Gastroesophageal sphincter (tissue), 4 donors: ENCODE data around the gene PSMB11. TPM values are rescaled to one million over a fixed set of nuclear protein-coding genes. Genes with fewer than 3 reads are reported as not detected.
"Not testable (repeated sequence)": the region's sequence is repeated elsewhere in the genome, so short reads cannot be mapped to it uniquely, and the experiment has no call there.

ENCODE experiments used
- ATAC-seq: fragments of 150-250 bp; one replicate; pipeline ENCODE4 v1.9.1; 2016; ENCODE audit warnings: mild to moderate bottlenecking, moderate library complexity
- H3K27ac ChIP-seq, 4 donors: fragments of 200-600 bp; sonication (generic) in 3 of 4; 1 replicate in 3 of 4; 2 replicates in 1 of 4; pipeline ENCODE4 v1.5.1; 2016 to 2019
- H3K27me3 ChIP-seq: fragments of 200-600 bp; sonication (generic); one replicate; pipeline ENCODE4 v1.5.1; 2019
- H3K36me3 ChIP-seq, 2 donors: fragments of 200-600 bp; sonication (generic); one replicate each; pipeline ENCODE4 v1.5.1; 2019; ENCODE audit warnings: control low read depth in 1 of 2
- H3K4me1 ChIP-seq, 3 donors: fragments of 200-600 bp; sonication (generic); 1 replicate in 2 of 3; 2 replicates in 1 of 3; pipeline ENCODE4 v1.5.1; 2016 to 2019; ENCODE audit warnings: control low read depth in 2 of 3
- H3K4me3 ChIP-seq, 2 donors: fragments of 200-600 bp; sonication (generic); one replicate each; pipeline ENCODE4 v1.5.1; 2019; ENCODE audit warnings: mild to moderate bottlenecking in 1 of 2, moderate library complexity in 1 of 2
- H3K9me3 ChIP-seq, 3 donors: fragments of 200-600 bp; sonication (generic); one replicate each; pipeline ENCODE4 v1.5.1; 2017 to 2019; ENCODE audit warnings: control low read depth in 2 of 3
- CTCF ChIP-seq, 4 experiments: fragments of 200-600 bp in 2 of 4; fragments of 450-650 bp in 2 of 4; sonication (generic) in 1 of 4; IDR thresholded peaks; one replicate each; pipeline ENCODE4 v1.5.1; 2017 to 2019; ENCODE audit warnings: antibody characterized with exemption in 4 of 4, mild to moderate bottlenecking in 2 of 4, moderate library complexity in 2 of 4
- EP300 ChIP-seq: sonication (generic); formaldehyde crosslinking; IDR thresholded peaks from one replicate; pipeline ENCODE4 v1.6.1; 2017; ENCODE audit warnings: antibody characterized with exemption, mild to moderate bottlenecking
- POLR2A ChIP-seq, 2 donors: fragments of 450-650 bp; IDR thresholded peaks; one replicate each; pipeline ENCODE4 v1.6.1; 2017; ENCODE audit warnings: antibody characterized with exemption in 2 of 2, mild to moderate bottlenecking in 2 of 2, moderate library complexity in 1 of 2
- POLR2AphosphoS5 ChIP-seq: sonication (generic); formaldehyde crosslinking; IDR thresholded peaks from one replicate; pipeline ENCODE4 v1.6.1; 2017; ENCODE audit warnings: antibody characterized with exemption
- WGBS, 2 donors: methylation state at CpG; one replicate each; pipeline ENCODE4 v1.1.5; 2018; ENCODE audit warnings: low coverage in 1 of 2; 5-methylcytosine and 5-hydroxymethylcytosine counted together
- total RNA-seq, 4 donors: library from RNA; depleted of rRNA; stranded (reverse); fragments of >200 nt; gene quantifications; one replicate each; pipeline ENCODE4 v1.1.0, GENCODE V29; 2016

PSMB11 gene
- total RNA-seq, 4 donors from 2014 or later, result 0.27 TPM; not detected in 3

- no peak for ATAC-seq
- Histone ChIP-seq H3K9me3 (no peaks in the 10 kb centered on the region), H3K27ac (no peak overlapping the region), H3K27me3 (no peaks in the 10 kb centered on the region), H3K4me3 (no peak overlapping the region), H3K36me3 (no peaks in the 10 kb centered on the region), H3K4me1 (peaks cover 0 to 26% (median 6%) of the 10 kb centered on the region in 3 donors)
- 29 to 32% methylated on average over 3 of the region's 3 CpGs for WGBS, 2 donors
- TF ChIP-seq POLR2A (IDR thresholded peaks at IDR 0.05), result no peak
Observed at GRCh38 chr14:23008831-23009230, 33.2 kb upstream of the PSMB11 start.

- Histone ChIP-seq H3K4me3 (peak overlapping the region; percentile 56 to 58), H3K27me3 (no peaks in the 10 kb centered on the region), H3K4me1 (peaks cover 0 to 26% (median 6%) of the 10 kb centered on the region in 3 donors), H3K9me3 (no peaks in the 10 kb centered on the region), H3K36me3 (no peaks in the 10 kb centered on the region), H3K27ac (peak overlapping the region; percentile 72 to 90 (median 84))
- TF ChIP-seq POLR2A (IDR thresholded peaks at IDR 0.05), result no peak
- no peak for TF ChIP-seq EP300
- no peak for TF ChIP-seq CTCF (IDR thresholded peaks at IDR 0.05)
- TF ChIP-seq POLR2AphosphoS5, result no peak
- no peak for ATAC-seq
- 14 to 19% methylated on average over 6 to 8 of the region's 8 CpGs for WGBS, 2 donors
Observed at GRCh38 chr14:23009483-23009938, 32.5 kb upstream of the PSMB11 start.

- Histone ChIP-seq H3K27me3 (no peaks in the 10 kb centered on the region), H3K36me3 (no peaks in the 10 kb centered on the region), H3K4me1 (peaks cover 0 to 26% (median 6%) of the 10 kb centered on the region in 3 donors), H3K4me3 (peak within 1 kb of the TSS; percentile 56 to 58), H3K27ac (peak within 1 kb of the TSS; percentile 72 to 90 (median 84)), H3K9me3 (no peaks in the 10 kb centered on the region)
- TF ChIP-seq POLR2A (IDR thresholded peaks at IDR 0.05), result no peak
- no peak for TF ChIP-seq CTCF (IDR thresholded peaks at IDR 0.05)
- TF ChIP-seq POLR2AphosphoS5, result no peak
- no peak for TF ChIP-seq EP300
- 3 to 4% methylated on average over 26 to 32 of the region's 40 CpGs for WGBS, 2 donors
- ATAC-seq, result peak; percentile 48
Observed at GRCh38 chr14:23009939-23010726, 31.9 kb upstream of the PSMB11 start, which contains the start of gene C14orf93. TSS of gene C14orf93 (minus strand) at chr14:23010143. CDS start at chr14:22999023, 11,120 bp downstream.

- Histone ChIP-seq H3K36me3 (no peaks in the 10 kb centered on the region), H3K27me3 (no peaks in the 10 kb centered on the region), H3K27ac (no peak overlapping the region), H3K4me3 (no peak overlapping the region), H3K9me3 (no peaks in the 10 kb centered on the region), H3K4me1 (peaks cover 0 to 12% (median 0%) of the 10 kb centered on the region in 3 donors)
- ATAC-seq, result no peak
- 60 to 89% methylated on average over 3 to 5 of the region's 6 CpGs for WGBS, 2 donors
- TF ChIP-seq CTCF (IDR thresholded peaks at IDR 0.05) (no peak), POLR2AphosphoS5 (no peak), EP300 (no peak), POLR2A (IDR thresholded peaks at IDR 0.05) (no peak)
Observed at GRCh38 chr14:23013054-23013748, 28.8 kb upstream of the PSMB11 start.

GRCh38 chr14:23013749-23014054, 28.3 kb upstream of the PSMB11 start:
- H3K36me3 ChIP-seq, H3K9me3 ChIP-seq, H3K27me3 ChIP-seq, H3K4me3 ChIP-seq, ATAC-seq, H3K27ac ChIP-seq: not testable (repeated sequence)
- peaks cover 0 to 12% (median 0%) of the 10 kb centered on the region in 3 donors for H3K4me1 ChIP-seq
- WGBS, 2 donors, result 80 to 93% methylated on average over 2 to 3 of the region's 5 CpGs
